Thyroid gland (tissue), 4 donors: ENCODE measurements around the gene CD38. TPM values are rescaled to one million over a fixed set of nuclear protein-coding genes. Genes with fewer than 3 reads are reported as not detected.
"Not testable (repeated sequence)": the region's sequence is repeated elsewhere in the genome, so short reads cannot be mapped to it uniquely, and the experiment has no call there.

Experiments used
- DNase-seq, 2 donors: peaks; one replicate each; pipeline ENCODE4 v3.0.0-alpha.2; 2019
- H3K27ac ChIP-seq, 3 donors: fragments of 200-600 bp; sonication (generic); 1 replicate in 2 of 3; 2 replicates in 1 of 3; pipeline ENCODE4 v1.5.1; 2016 to 2019; ENCODE audit warnings: mild to moderate bottlenecking in 1 of 3, moderate library complexity in 1 of 3
- H3K27me3 ChIP-seq: fragments of 200-600 bp; sonication (generic); one replicate; pipeline ENCODE4 v1.5.1; 2019
- H3K36me3 ChIP-seq, 2 donors: fragments of 200-600 bp; sonication (generic); one replicate each; pipeline ENCODE4 v1.5.1; 2016 to 2019
- H3K4me1 ChIP-seq, 2 donors: fragments of 200-600 bp; sonication (generic); one replicate each; pipeline ENCODE4 v1.5.1; 2017 to 2019
- H3K4me3 ChIP-seq, 3 donors: fragments of 200-600 bp; sonication (generic); replicated peaks in 1 of 3; 1 replicate in 2 of 3; 2 replicates in 1 of 3; pipeline ENCODE4 v1.5.1; 2016; ENCODE audit warnings: mild to moderate bottlenecking in 1 of 3
- H3K9me3 ChIP-seq: fragments of 200-600 bp; sonication (generic); one replicate; pipeline ENCODE4 v1.5.1; 2017
- CTCF ChIP-seq, 6 experiments: fragments of 200-600 bp in 3 of 6; fragments of 450-650 bp in 3 of 6; sonication (generic) in 3 of 6; IDR thresholded peaks; one replicate each; pipeline ENCODE4 v1.5.1; 2016 to 2019; ENCODE audit warnings: antibody characterized with exemption in 6 of 6, mild to moderate bottlenecking in 2 of 6, inconsistent platforms in 1 of 6, moderate library complexity in 1 of 6
- POLR2A ChIP-seq, 2 donors: fragments of 450-650 bp; IDR thresholded peaks; one replicate each; pipeline ENCODE4 v1.6.1; 2017; ENCODE audit warnings: antibody characterized with exemption in 2 of 2, mild to moderate bottlenecking in 2 of 2, moderate library complexity in 1 of 2
- WGBS, 2 donors: methylation state at CpG; one replicate each; pipeline ENCODE4 v1.1.5; 2017; 5-methylcytosine and 5-hydroxymethylcytosine counted together
- intact Hi-C: fragments of 100-400 bp; cut with DNase I; formaldehyde crosslinking; loops from one replicate; pipeline ENCODE4 v1.15.1; 2023
- total RNA-seq, 4 donors: library from RNA; depleted of rRNA; stranded (reverse); fragments of >200 nt; gene quantifications; one replicate each; pipeline ENCODE4 v1.2.3, GENCODE V29; 2016

CD38 gene
- 10 to 100 TPM in 2 of 4 donors, 1 to 10 TPM in 2; 3.7 to 13.3 (median 9.5) TPM for total RNA-seq

DNA sequence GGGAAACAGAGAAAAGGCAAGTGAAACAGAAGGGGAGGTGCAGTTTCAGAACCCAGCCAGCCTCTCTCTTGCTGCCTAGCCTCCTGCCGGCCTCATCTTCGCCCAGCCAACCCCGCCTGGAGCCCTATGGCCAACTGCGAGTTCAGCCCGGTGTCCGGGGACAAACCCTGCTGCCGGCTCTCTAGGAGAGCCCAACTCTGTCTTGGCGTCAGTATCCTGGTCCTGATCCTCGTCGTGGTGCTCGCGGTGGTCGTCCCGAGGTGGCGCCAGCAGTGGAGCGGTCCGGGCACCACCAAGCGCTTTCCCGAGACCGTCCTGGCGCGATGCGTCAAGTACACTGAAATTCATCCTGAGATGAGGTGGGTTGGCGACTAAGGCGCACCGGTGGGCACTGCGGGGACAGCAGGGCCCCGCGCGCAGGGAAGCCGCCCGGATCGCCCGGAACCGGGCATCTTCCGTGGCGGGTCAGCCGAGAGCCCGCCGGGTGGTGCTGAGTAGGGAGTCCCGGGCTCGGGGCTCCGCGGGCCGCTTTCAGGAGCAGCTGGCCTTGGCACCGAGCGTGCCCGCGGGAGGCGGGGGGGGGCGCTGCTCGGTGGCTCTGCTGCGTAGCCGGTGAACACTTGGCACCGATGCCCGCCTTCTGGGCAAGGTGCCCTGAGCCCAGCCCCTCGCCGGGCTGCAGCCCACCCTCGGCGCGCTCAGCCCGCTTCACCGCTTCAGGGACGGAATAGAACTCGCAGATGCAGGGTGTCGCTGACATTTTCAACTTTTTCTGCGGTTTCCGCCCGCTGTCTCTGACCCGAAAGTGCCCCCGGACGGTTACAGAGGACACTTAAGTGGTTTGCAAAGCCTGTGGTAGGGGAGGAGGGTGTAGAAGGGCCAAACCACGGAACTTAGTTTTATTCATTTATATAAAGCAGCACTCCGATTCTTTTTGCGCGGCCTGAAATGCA lies at the start of gene CD38:
CD38 (plus strand) TSS at position 40 of the 953 bp plus-strand sequence; CDS start at position 127, 87 bp downstream.
- Histone ChIP-seq H3K36me3 (no peaks in the 10 kb centered on the region), H3K4me3 (peak within 1 kb of the TSS; percentile 1 to 52 (median 43)), H3K27me3 (no peaks in the 10 kb centered on the region), H3K4me1 (peaks cover 4 to 8% of the 10 kb centered on the region in 2 donors), H3K9me3 (no peaks in the 10 kb centered on the region), H3K27ac (peak within 1 kb of the TSS in 1 of 3 donors; percentile 66)
- DNase-seq: peak; percentile 46 to 53
- 2 to 5% methylated on average over 16 to 36 of the region's 76 CpGs for WGBS, 2 donors
- TF ChIP-seq POLR2A (IDR thresholded peaks at IDR 0.05): no peak
- no peak for TF ChIP-seq CTCF (IDR thresholded peaks at IDR 0.05)
- intact Hi-C loops: no loop called here

DNA sequence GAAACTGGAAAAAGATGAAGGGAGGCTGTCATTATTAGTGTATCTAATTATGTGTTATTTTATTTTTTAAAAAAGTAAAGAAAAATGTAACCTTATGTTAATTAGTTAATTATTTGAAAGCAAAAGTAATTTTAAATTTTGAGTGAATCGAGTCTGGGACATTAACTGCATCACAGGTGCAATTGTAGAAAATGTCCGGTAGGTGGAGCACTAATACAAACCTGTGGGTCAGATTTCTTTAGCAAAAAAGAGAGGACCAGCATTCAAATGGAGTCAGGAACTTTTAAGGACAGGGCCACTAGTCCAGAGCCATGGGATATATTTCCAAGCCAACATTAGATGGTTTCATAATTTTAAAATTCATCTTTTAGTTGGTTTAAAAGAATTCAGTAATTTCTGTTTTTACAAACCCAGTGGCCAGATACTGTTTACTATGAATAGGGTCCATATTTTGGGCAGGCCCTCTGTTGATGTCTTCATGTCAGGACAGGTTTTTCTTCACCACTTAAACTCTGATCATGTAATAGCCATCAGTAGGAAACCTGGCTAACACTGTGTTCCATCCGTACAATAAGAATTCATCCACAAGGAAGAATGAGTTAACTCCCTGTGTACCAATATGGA lies 48.1 kb upstream of the CD38 start:
- Histone ChIP-seq H3K27me3 (no peaks in the 10 kb centered on the region), H3K4me3 (no peak overlapping the region), H3K9me3 (no peaks in the 10 kb centered on the region), H3K27ac (no peak overlapping the region), H3K4me1 (peaks cover 3 to 5% of the 10 kb centered on the region in 2 donors), H3K36me3 (no peaks in the 10 kb centered on the region)
- intact Hi-C loops: no loop called here
- 24 to 25% methylated on average over 3 of the region's 3 CpGs for WGBS, 2 donors
- DNase-seq: no peak
- no peak for TF ChIP-seq POLR2A (IDR thresholded peaks at IDR 0.05)
- TF ChIP-seq CTCF (IDR thresholded peaks at IDR 0.05): peak; percentile 66 to 84 (median 76)

GRCh38 chr4:15733061-15733460 lies 45.1 kb upstream of the CD38 start:
- intact Hi-C loops, DNase-seq, H3K4me1 ChIP-seq, H3K9me3 ChIP-seq, H3K27ac ChIP-seq, H3K4me3 ChIP-seq, H3K36me3 ChIP-seq, H3K27me3 ChIP-seq: not testable (repeated sequence)
- WGBS, 2 donors: 76 to 78% methylated on average over 5 of the region's 5 CpGs

DNA sequence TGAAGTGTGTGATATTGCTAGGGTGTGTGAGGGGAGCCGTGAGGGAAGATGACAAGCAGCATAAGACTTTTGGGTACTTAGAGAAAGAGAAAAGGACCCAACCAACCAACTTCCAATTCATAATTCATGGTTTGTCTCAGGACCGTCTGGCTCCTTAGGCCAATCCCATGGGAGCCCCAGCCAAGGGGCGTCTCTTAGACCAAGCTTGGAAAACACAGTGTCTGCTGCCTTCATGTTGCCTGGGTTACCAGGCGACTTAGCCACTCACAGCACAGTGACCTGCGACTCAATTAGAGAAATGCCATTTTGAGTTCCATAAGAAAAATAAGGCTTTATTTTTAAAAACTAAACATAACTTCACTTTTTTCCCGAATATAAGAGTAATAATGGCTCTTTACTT lies 42.6 kb upstream of the CD38 start:
- intact Hi-C loops: no loop called here
- Histone ChIP-seq H3K36me3 (no peaks in the 10 kb centered on the region), H3K27ac (no peak overlapping the region), H3K27me3 (no peaks in the 10 kb centered on the region), H3K9me3 (no peaks in the 10 kb centered on the region), H3K4me3 (no peak overlapping the region), H3K4me1 (no peaks in the 10 kb centered on the region)
- 70 to 83% methylated on average over 6 of the region's 6 CpGs for WGBS, 2 donors
- no peak for DNase-seq
- TF ChIP-seq CTCF (IDR thresholded peaks at IDR 0.05) (no peak), POLR2A (IDR thresholded peaks at IDR 0.05) (no peak)

- 81 to 87% methylated on average over 4 of the region's 4 CpGs for WGBS, 2 donors
- Histone ChIP-seq H3K27ac (no peak overlapping the region), H3K9me3 (no peaks in the 10 kb centered on the region), H3K4me3 (no peak overlapping the region), H3K27me3 (no peaks in the 10 kb centered on the region), H3K4me1 (no peaks in the 10 kb centered on the region), H3K36me3 (no peaks in the 10 kb centered on the region)
- TF ChIP-seq POLR2A (IDR thresholded peaks at IDR 0.05) (no peak), CTCF (IDR thresholded peaks at IDR 0.05) (no peak)
- intact Hi-C loops: no loop called here
- no peak for DNase-seq
Observed at GRCh38 chr4:15736514-15737050, 41.5 kb upstream of the CD38 start.
